Stimulated activated CD4-positive, alpha-beta T cell treated with anti-CD3 and anti-CD28 coated beads, Interleukin-1b, Interleukin-23, amount 100 ng/mL, for 48 hours (primary cell): Measurements from ENCODE around the gene PRG3.
"Not testable (repeated sequence)": the region's sequence is repeated elsewhere in the genome, so short reads cannot be mapped to it uniquely, and the experiment has no call there.

ENCODE experiments used
- DNase-seq: peaks from one replicate; pipeline ENCODE4 v3.0.0-alpha.2; 2020

Gene PRG3

GRCh38 chr11:57387289-57388030 is 6.5 kb upstream of the PRG3 start:
- DNase-seq: no peak

GRCh38 chr11:57386178-57386940 is 5.4 kb upstream of the PRG3 start:
- DNase-seq: no peak

GRCh38 chr11:57379732-57380131 is 1.2 kb downstream of the PRG3 start:
- no peak for DNase-seq

- DNase-seq: no peak
Measured at GRCh38 chr11:57378186-57378585, 2.8 kb downstream of the PRG3 start.

GRCh38 chr11:57377107-57377506 is 3.8 kb downstream of the PRG3 start:
- DNase-seq: no peak

GRCh38 chr11:57376095-57377090 is 4.6 kb downstream of the PRG3 start:
- no peak for DNase-seq

- DNase-seq: no peak
Measured at GRCh38 chr11:57375490-57375889, 5.5 kb downstream of the PRG3 start.

GRCh38 chr11:57374966-57375365 is 6.0 kb downstream of the PRG3 start:
- DNase-seq: no peak

- DNase-seq: no peak
Measured at GRCh38 chr11:57373146-57373545, 7.8 kb downstream of the PRG3 start.

GRCh38 chr11:57370941-57371340 is 10.0 kb downstream of the PRG3 start:
- no peak for DNase-seq

- no peak for DNase-seq
Measured at GRCh38 chr11:57370251-57370650, 10.7 kb downstream of the PRG3 start.

- no peak for DNase-seq
Measured at GRCh38 chr11:57368845-57369232, 12.1 kb downstream of the PRG3 start.

- no peak for DNase-seq
Measured at GRCh38 chr11:57368106-57368844, 12.7 kb downstream of the PRG3 start.

GRCh38 chr11:57364851-57365660 is 15.9 kb downstream of the PRG3 start:
- DNase-seq: no peak

- no peak for DNase-seq
Measured at GRCh38 chr11:57363131-57364080, 17.5 kb downstream of the PRG3 start.

GRCh38 chr11:57361926-57362325 is 19.0 kb downstream of the PRG3 start:
- DNase-seq: no peak

- not testable (repeated sequence) for DNase-seq
Measured at GRCh38 chr11:57361420-57361819, 19.5 kb downstream of the PRG3 start.

- DNase-seq: no peak
Measured at GRCh38 chr11:57360991-57361390, 20.0 kb downstream of the PRG3 start.

GRCh38 chr11:57359896-57360690 is 20.9 kb downstream of the PRG3 start:
- DNase-seq: no peak
